ENCODE results near the gene XCL2. TPM values are rescaled to one million over a fixed set of nuclear protein-coding genes. Genes with fewer than 3 reads are reported as not detected.

Gene XCL2
- total RNA-seq, 1 donor from 2014 or later, result not detected

DNA sequence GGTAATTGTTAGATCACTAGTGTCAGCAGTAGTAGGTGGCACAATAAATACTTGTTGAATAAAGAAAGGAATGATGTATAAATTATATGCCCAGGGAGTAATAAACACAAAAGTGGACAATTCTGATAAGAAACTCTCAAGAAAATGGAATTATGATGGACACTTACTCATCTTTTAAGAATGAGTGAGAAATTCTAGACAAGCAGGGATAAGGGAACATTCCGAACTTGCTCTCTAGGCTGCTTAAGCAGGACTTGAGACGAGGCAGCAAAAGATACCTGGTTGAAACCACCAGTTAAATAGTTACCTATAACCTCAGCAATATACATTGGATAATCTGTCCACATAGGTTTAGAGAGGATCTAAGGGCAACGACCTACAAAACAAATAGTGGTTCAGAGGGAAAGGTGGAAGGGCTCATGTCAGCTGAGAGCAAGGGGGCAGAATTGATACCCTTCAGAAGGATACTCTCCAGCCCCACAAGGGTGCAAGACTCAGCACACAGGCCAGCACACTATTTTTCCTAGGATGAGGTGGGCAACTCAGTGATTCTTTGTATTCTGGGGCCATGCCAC is 46.3 kb downstream of the XCL2 start:
- DNase-seq (ENCODE audit: low spot score), result no peak
- intact Hi-C loops (cut with DNase I), result no loop called here

DNA sequence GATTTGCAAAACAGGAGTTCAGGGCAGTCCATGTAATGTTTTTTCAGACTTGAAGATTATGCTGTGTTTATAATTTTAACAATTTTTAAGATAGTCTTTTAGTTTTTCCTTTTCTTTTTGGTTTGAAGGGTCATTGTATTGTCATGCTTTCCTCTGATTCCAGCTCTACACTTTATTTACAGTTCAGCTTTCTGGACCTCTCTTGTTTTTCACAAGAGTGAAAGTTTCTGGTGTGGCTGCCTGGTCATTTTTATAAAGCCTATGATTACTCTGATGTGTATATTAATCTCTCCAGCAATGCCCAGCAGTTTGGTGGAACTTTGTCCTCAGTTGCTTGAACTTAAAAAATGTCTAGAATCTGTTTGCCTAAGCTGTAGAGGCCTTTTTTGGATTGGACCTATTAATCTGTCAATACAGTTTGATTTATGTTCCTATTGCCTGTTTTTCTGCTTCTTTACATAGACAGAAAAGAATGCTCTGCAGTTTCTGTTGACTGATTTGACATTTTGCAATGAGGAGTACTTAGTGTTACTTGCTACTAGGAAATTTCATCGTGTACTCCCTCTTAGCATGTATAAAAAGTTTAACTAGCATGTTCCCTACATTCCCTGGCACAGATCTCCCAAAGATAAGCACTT is 52.2 kb downstream of the XCL2 start:
- no peak for DNase-seq (ENCODE audit: low spot score)
- intact Hi-C loops (cut with DNase I), result no loop called here

Other genes with a start within 250 kb of the XCL2 start
- 0.16 TPM for gene XCL1, start 32.6 kb upstream of the XCL2 start, total RNA-seq
- 32.1 TPM for gene DPT, start 185.2 kb upstream of the XCL2 start, total RNA-seq